ENCODE data around the gene FBLN5.

Gene FBLN5

GRCh38 chr14:91946622-91947474, 646 bp downstream of the FBLN5 start:
- DNase-seq (ENCODE audit: low read depth in 4 of 4, low spot score in 1 of 4): no peak

GRCh38 chr14:91945751-91946621, 1.5 kb downstream of the FBLN5 start:
- DNase-seq (ENCODE audit: low read depth in 4 of 4, low spot score in 1 of 4): no peak

DNA sequence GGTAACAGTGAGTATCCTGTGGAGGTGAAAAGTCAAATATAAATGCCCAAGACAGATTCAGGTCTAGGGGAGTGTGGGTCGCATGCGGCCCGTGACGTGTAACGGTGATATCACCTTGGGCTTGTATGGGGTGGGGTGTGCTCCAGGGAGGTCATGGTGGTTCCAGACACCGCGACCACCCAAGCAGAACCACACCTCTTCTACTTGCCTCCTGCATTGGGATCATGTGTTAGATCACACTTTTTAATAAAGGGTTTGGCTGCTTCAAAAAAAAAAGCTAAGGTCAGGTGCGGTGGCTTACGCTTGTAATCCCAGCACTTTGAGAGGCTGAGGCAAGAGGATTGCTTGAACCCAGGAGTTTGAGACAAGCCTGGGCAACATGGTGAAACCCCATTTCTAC, 4.5 kb downstream of the FBLN5 start:
- DNase-seq (ENCODE audit: low read depth in 4 of 4, low spot score in 1 of 4): no peak

DNA sequence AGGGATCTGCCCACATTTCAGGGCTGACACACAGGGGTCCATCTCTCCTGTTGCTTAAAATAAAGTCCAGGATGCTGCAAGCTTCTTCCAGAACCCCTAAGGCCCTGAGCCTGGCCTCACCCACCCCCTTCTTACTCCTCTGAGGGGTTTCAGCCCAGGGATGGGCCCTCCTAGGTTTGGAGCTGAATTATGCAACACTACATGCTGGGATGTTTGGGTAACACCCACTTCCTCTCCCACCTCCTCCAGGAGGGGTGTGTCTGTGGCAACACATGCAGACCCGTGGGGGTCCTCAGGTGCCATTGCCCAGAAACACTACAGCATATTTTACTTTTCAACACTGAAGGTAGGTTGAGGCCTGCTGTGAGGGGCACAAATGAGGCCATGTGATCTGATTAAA, 5.4 kb downstream of the FBLN5 start:
- DNase-seq (ENCODE audit: low read depth in 4 of 4, low spot score in 1 of 4): no peak

- no peak for DNase-seq (ENCODE audit: low read depth in 4 of 4, low spot score in 1 of 4)
Observed at GRCh38 chr14:91940209-91940608, 7.3 kb downstream of the FBLN5 start.

DNA sequence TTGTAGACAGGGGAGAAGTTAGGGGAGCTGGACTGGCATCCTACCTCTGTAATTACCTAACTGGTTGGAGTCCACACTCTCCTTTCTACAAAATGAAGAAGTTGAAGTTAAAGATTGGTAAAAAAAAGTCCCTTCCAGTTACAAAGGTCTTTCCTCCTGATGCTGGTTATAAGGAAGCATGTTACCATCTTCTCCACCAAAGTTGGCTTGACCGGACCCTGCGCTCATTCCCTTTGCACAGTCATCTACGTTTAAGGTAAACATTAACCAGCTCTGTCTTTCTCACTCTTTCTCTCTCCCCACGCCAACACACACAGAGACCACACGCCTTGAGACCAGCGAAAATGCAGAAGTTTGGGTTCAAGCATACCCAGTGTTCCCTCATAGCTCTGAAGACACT, 11.9 kb downstream of the FBLN5 start:
- DNase-seq (ENCODE audit: low read depth in 4 of 4, low spot score in 1 of 4): no peak

- DNase-seq (ENCODE audit: low read depth in 4 of 4, low spot score in 1 of 4): no peak
Observed at GRCh38 chr14:91934554-91935285, 12.8 kb downstream of the FBLN5 start.

DNA sequence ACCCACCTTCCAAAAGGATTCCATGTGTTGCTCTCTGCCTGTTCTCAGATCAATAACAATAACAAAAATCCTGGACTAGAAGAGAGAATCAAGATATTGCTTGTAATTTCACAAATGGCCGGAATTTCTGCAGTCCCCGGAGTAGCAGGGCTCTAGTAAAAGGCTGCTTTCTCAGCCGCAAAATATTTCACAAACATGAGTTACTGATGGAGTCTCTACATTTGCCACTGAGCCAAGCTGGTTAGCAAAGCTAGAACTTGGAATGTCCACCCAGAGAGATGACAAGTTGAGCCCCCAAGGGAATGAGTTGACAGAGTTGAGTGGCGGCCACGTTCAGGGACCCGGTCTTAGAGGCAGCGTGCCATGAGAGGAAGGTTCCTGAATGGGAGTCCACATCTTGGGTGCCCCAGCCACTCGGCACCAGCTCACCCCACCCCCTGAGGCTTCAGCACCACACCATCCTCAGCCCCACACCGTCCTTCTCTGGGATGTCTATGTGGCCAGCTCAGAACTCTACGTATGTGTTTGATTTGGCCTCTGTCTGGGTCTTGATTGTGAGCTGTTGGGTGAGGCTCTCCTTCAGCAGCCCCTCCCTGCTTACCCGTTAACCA, 15.9 kb downstream of the FBLN5 start:
- no peak for DNase-seq (ENCODE audit: low read depth in 4 of 4, low spot score in 1 of 4)

DNA sequence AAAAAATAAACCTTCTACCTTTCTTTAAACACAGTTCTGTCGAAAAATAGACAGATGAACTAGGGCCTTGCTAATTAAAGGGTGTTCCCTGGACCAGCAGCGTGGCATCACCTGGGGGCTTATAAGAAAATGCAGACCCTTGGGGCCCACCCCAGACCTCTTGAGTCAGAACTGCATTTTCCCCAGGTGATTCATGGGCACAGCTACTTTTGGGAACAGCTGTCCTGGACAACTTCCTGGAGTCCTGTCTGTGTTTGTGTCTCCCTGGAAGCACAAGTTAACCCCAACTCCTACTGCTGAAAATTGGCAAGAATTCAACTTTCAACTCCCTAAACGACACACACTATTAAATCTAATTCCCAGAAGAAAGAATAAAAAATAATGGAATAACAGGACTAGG, 17.8 kb downstream of the FBLN5 start:
- no peak for DNase-seq (ENCODE audit: low read depth in 4 of 4, low spot score in 1 of 4)

GRCh38 chr14:91927800-91928199, 19.7 kb downstream of the FBLN5 start:
- no peak for DNase-seq (ENCODE audit: low read depth in 4 of 4, low spot score in 1 of 4)

GRCh38 chr14:91927191-91927590, 20.3 kb downstream of the FBLN5 start:
- DNase-seq (ENCODE audit: low read depth in 4 of 4, low spot score in 1 of 4): no peak

DNA sequence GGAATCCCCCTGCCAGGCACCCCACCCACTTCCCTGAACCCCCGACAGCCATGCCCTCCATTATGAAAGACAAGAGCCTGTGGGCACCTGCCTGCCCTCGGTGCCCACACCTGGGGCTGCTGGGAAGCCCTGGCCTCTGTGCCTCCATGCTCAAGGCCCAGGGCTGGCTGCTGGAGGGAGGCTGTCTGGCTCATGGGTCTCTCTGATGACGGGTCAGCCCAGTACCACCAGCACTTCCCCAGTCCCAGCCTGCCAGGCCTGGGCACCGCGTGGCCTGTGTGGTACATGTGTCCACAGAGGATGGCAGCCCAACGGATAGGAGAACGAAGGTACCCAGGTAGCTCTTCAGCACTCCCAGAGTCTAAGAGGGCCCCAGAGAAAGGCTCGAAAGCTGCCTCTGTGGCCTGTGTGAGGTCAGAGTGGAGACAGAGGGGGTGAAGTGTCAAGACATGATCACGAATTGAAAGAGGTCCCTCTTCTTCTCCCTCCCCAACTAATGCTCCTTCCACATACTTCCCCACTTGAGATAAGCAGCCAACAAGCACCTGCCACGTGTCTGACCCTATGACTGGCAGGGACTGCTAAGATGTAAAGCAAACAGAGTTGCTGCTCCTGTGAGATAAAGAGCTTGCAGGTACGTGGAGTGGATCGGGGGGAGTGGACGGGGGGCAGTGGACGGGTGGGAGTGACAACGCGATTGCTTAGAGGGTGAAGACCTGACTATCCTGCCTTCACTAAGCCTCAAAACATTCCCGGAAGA, 21.2 kb downstream of the FBLN5 start:
- no peak for DNase-seq (ENCODE audit: low read depth in 4 of 4, low spot score in 1 of 4)

DNA sequence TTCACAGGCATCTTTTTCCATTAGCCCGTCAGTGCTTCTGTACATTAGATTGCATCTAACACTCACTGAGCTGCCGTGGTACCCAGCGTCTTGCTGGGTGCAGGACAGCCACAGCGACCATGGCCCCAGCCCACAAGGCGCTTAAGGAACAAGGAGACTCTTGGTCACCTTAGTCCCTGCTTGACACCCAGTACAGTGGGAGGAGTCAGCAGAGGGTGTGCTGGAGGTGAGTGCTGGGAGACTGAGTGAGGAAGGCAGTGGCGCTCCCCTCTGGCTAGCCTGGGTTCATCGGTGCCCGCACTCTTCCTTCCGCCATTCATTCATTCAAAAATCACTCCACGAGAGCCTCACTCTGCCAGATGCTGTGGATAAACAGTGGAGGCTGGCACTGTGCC, 21.8 kb downstream of the FBLN5 start:
- no peak for DNase-seq (ENCODE audit: low read depth in 4 of 4, low spot score in 1 of 4)

GRCh38 chr14:91925001-91925726, 22.3 kb downstream of the FBLN5 start:
- no peak for DNase-seq (ENCODE audit: low read depth in 4 of 4, low spot score in 1 of 4)

DNA sequence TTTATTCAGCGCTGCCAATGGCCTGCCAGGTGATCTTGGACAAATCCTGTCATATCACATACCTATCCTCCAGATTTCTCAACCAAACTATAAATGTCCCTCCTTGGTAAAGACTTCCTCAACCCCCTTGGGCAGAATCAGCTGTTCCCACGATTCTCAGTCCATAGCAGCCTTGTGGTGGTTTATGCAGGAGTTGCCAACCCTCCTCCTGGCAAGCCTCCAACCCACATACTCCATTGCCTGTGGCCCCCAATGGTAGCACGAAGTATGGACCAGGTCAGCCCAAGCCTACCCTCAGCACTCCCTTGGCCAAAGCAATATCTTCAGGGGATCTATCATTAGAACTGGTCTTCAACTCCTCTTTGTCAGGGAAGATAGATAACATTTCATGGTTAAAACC, 27.0 kb downstream of the FBLN5 start:
- no peak for DNase-seq (ENCODE audit: low read depth in 4 of 4, low spot score in 1 of 4)

- DNase-seq (ENCODE audit: low read depth in 4 of 4, low spot score in 1 of 4): no peak
Observed at GRCh38 chr14:91919814-91920213, 27.7 kb downstream of the FBLN5 start.

DNA sequence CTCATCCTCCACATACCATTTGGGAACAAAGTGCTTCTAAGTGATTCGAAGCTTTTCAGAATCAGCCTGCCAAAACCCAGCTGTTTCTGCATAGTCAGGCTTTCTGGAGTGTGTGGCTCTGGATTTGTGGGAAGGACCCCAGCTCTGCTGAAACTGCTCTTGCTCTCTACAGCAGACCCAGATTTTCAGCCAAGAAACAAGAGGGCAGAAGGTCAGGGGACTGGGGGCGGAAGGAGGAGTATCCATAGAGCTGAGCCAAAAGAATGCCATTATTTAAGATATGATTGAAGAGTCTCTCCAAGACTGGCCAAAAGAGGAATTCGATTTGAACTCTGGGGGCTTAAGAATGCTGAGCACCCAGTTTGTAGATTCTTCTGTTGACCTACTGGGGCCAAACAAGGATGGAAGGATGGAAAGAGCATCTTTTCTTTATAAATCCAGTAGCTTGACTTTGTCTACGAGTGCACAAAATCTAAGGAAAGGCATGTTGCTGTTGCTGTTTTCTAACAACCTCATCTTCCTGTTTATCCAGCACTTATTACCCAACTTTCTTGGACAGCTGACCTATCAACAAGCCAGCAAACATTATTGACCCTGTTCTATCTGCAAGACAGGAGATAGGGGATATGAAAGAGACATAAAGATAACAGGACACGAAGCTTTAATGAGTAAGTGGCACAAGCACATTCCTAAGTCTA, 29.2 kb downstream of the FBLN5 start:
- no peak for DNase-seq (ENCODE audit: low read depth in 4 of 4, low spot score in 1 of 4)

DNA sequence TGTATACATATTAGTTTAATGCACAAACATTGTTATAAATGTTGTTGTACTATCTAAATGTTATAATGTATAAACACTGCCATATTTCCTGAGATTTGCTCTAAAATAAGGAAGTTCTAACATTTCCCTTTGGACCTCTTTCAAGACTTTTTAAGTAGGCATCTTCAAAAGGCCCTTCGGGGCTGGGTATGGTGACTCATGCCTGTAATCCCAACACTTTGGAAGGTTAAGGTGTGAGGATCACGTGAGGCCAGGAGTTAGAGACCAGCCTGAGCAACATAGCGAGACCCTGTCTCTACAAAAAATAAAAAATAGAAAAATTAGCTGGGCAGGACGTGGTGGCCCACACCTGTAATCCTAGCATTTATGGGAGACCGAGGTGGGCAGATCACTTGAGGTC, 35.5 kb downstream of the FBLN5 start:
- no peak for DNase-seq (ENCODE audit: low read depth in 4 of 4, low spot score in 1 of 4)

GRCh38 chr14:91911474-91912032, 35.9 kb downstream of the FBLN5 start:
- DNase-seq (ENCODE audit: low read depth in 4 of 4, low spot score in 1 of 4): peak in 3 of 4 experiments; percentile 2 to 13 (median 7)
